HepG2 (cell line): ENCODE results near the gene ABAT. TPM values are rescaled to one million over a fixed set of nuclear protein-coding genes. Genes with fewer than 3 reads are reported as not detected.

Source experiments
- CEBPG ChIP-seq: IDR thresholded peaks from 2 replicates; pipeline ENCODE4 v1.6.1; 2016
- GMEB1 ChIP-seq: sonication (generic); formaldehyde crosslinking; IDR thresholded peaks from 2 replicates; pipeline ENCODE4 v1.5.1; 2020; ENCODE audit warnings: missing genetic modification reagents, mild to moderate bottlenecking, borderline replicate concordance
- GPBP1L1 ChIP-seq: sonication (generic); formaldehyde crosslinking; IDR thresholded peaks from 2 replicates; pipeline ENCODE4 v1.5.0; 2020; ENCODE audit warnings: mild to moderate bottlenecking, missing genetic modification reagents
- HNF4G ChIP-seq, 2 experiments: sonication (generic) in 1 of 2; formaldehyde crosslinking in 1 of 2; IDR thresholded peaks; 2 replicates each; pipeline versions ENCODE4 v1.4.0 to v1.6.1; 2011 to 2020; ENCODE audit warnings: borderline replicate concordance in 2 of 2, low read depth in 2 of 2, mild to moderate bottlenecking in 2 of 2, low read length in 1 of 2, missing genetic modification reagents in 1 of 2, moderate library complexity in 1 of 2
- HOMEZ ChIP-seq: IDR thresholded peaks from 2 replicates; pipeline ENCODE4 v1.6.1; 2016; ENCODE audit warnings: low read depth
- KLF11 ChIP-seq: IDR thresholded peaks from 2 replicates; pipeline ENCODE4 v1.6.1; 2016; ENCODE audit warnings: missing compliant biosample characterization
- KLF12 ChIP-seq: sonication (generic); formaldehyde crosslinking; IDR thresholded peaks from 2 replicates; pipeline ENCODE4 v1.4.0; 2020; ENCODE audit warnings: missing genetic modification reagents, borderline replicate concordance
- KMT2B ChIP-seq: IDR thresholded peaks from 2 replicates; pipeline ENCODE4 v1.6.1; 2016; ENCODE audit warnings: missing genetic modification reagents, missing compliant biosample characterization
- RXRB ChIP-seq: IDR thresholded peaks from 2 replicates; pipeline ENCODE4 v1.6.1; 2016; ENCODE audit warnings: borderline replicate concordance, missing genetic modification reagents, missing compliant biosample characterization
- SIN3A ChIP-seq: IDR thresholded peaks from 2 replicates; pipeline ENCODE4 v1.6.1; 2011; ENCODE audit warnings: low read depth, mild to moderate bottlenecking, control low read depth, low read length, borderline replicate concordance
- SMC3 ChIP-seq: IDR thresholded peaks from 2 replicates; pipeline ENCODE4 v1.6.1; 2011; ENCODE audit warnings: low read length, improper control_type of control experiment
- THRA ChIP-seq: sonication (generic); formaldehyde crosslinking; IDR thresholded peaks from 2 replicates; pipeline ENCODE4 v1.4.0; 2020; ENCODE audit warnings: missing genetic modification reagents, borderline replicate concordance
- ZBTB37 ChIP-seq: sonication (generic); formaldehyde crosslinking; IDR thresholded peaks from 2 replicates; pipeline ENCODE4 v1.4.0; 2020; ENCODE audit warnings: mild to moderate bottlenecking, missing genetic modification reagents
- ZBTB42 ChIP-seq: sonication (generic); formaldehyde crosslinking; IDR thresholded peaks from 2 replicates; pipeline ENCODE4 v1.5.0; 2020; ENCODE audit warnings: mild to moderate bottlenecking, missing genetic modification reagents
- ZFP41 ChIP-seq: sonication (generic); formaldehyde crosslinking; IDR thresholded peaks from 2 replicates; pipeline ENCODE4 v1.4.0; 2020; ENCODE audit warnings: mild to moderate bottlenecking, missing genetic modification reagents, borderline replicate concordance
- ZNF503 ChIP-seq: sonication (generic); formaldehyde crosslinking; IDR thresholded peaks from 2 replicates; pipeline ENCODE4 v1.4.0; 2020; ENCODE audit warnings: missing genetic modification reagents
- ZNF713 ChIP-seq: sonication (generic); formaldehyde crosslinking; IDR thresholded peaks from 2 replicates; pipeline ENCODE4 v1.4.0; 2020; ENCODE audit warnings: mild to moderate bottlenecking, missing genetic modification reagents
- ZNF75D ChIP-seq: sonication (generic); formaldehyde crosslinking; IDR thresholded peaks from 2 replicates; pipeline ENCODE4 v1.8.1; 2023; ENCODE audit warnings: missing genetic modification reagents, mild to moderate bottlenecking, borderline replicate concordance
- ZSCAN30 ChIP-seq: sonication (generic); formaldehyde crosslinking; IDR thresholded peaks from 2 replicates; pipeline ENCODE4 v1.5.0; 2020; ENCODE audit warnings: mild to moderate bottlenecking, missing genetic modification reagents
- polyA plus RNA-seq, 8 experiments: library from polyadenylated mRNA; depleted of rRNA in 3 of 8; stranded (reverse) in 7 of 8; unstranded in 1 of 8; fragments of >200 nt; fragmentation: Illumina TruSeq in 4 of 8; extraction: Trizol in 4 of 8; gene quantifications; 2 replicates each; pipeline versions ENCODE4 v1.2.1 to v1.2.3, GENCODE V29; 2011 to 2016; ENCODE audit warnings: low read depth in 4 of 8, missing spikeins in 1 of 8, mixed read lengths in 1 of 8; ENCODE audit not compliant: insufficient read depth in 1 of 8
- total RNA-seq, 5 experiments: library from RNA; depleted of rRNA; stranded (reverse); fragments of >200 nt; fragmentation: Illumina TruSeq; extraction: Trizol; gene quantifications; 2 replicates each; pipeline ENCODE4 v1.2.3, GENCODE V29; 2016; ENCODE audit warnings: low read depth in 1 of 5

Gene ABAT
- total and polyA plus RNA-seq, 2 of the 13 experiments (the other 11 are each of a cell fraction or from before 2014, with no cell fraction given): 47.6 to 97.3 TPM

- TF ChIP-seq KLF12 (CRISPR knock-in tag) (no peak), KLF11 (CRISPR knock-in tag) (no peak), ZBTB37 (CRISPR knock-in tag) (no peak), GPBP1L1 (CRISPR knock-in tag) (no peak), ZBTB42 (no peak), SMC3 (peak; percentile 98), THRA (CRISPR knock-in tag) (peak; percentile 67; the same call in 1 of the 2 replicates), ZNF713 (CRISPR knock-in tag) (no peak), SIN3A (no peak), ZNF503 (no peak), HOMEZ (CRISPR knock-in tag) (no peak), RXRB (CRISPR knock-in tag) (0 out of 2 replicates have a peak, but pooled peaks have one; percentile 21), ZFP41 (CRISPR knock-in tag) (no peak), CEBPG (0 out of 2 replicates have a peak, but pooled peaks have one; percentile 10), KMT2B (CRISPR knock-in tag) (no peak), GMEB1 (peak; percentile 23; the same call in 1 of the 2 replicates), ZSCAN30 (CRISPR knock-in tag) (no peak), HNF4G (IDR thresholded peaks at IDR 0.05; ENCODE audit: borderline replicate concordance, low read depth, low read length) (no peak), HNF4G (CRISPR knock-in tag; IDR thresholded peaks at IDR 0.05; ENCODE audit: borderline replicate concordance, low read depth) (no peak), ZNF75D (CRISPR knock-in tag) (no peak)
Measured at GRCh38 chr16:8655184-8655717, 19.2 kb upstream of the ABAT start (continued).
